HepG2 (cell line): ENCODE measurements around the gene MT1M. TPM values are rescaled to one million over a fixed set of nuclear protein-coding genes. Genes with fewer than 3 reads are reported as not detected.

Experiments
- CEBPG ChIP-seq: IDR thresholded peaks from 2 replicates; pipeline ENCODE4 v1.6.1; 2016
- E2F1 ChIP-seq: sonication (generic); formaldehyde crosslinking; IDR thresholded peaks from 2 replicates; pipeline ENCODE4 v1.5.0; 2020; ENCODE audit warnings: missing genetic modification reagents
- FOXK1 ChIP-seq: sonication (generic); formaldehyde crosslinking; IDR thresholded peaks from 2 replicates; pipeline ENCODE4 v1.4.0; 2020; ENCODE audit warnings: low read depth, missing genetic modification reagents, borderline replicate concordance
- FOXK2 ChIP-seq: fragments of 450-650 bp; IDR thresholded peaks from 2 replicates; pipeline ENCODE4 v1.6.1; 2016
- FUBP1 ChIP-seq: sonication (generic); formaldehyde crosslinking; IDR thresholded peaks from 2 replicates; pipeline ENCODE4 v1.5.1; 2020; ENCODE audit warnings: missing genetic modification reagents, mild to moderate bottlenecking, borderline replicate concordance
- GTF2F1 ChIP-seq: fragments of 150-350 bp; IDR thresholded peaks from 2 replicates; pipeline ENCODE4 v1.6.1; 2014; ENCODE audit warnings: low read length
- HOXA9 ChIP-seq: sonication (generic); formaldehyde crosslinking; IDR thresholded peaks from 2 replicates; pipeline ENCODE4 v1.8.1; 2022; ENCODE audit warnings: missing genetic modification reagents, mild to moderate bottlenecking, moderate library complexity, borderline replicate concordance
- ISX ChIP-seq: sonication (generic); formaldehyde crosslinking; conservative IDR thresholded peaks from 2 replicates; pipeline ENCODE4 v1.5.0; 2020; ENCODE audit warnings: missing genetic modification reagents
- JARID2 ChIP-seq: sonication (generic); formaldehyde crosslinking; IDR thresholded peaks from 2 replicates; pipeline ENCODE4 v1.8.1; 2023; ENCODE audit warnings: missing genetic modification reagents, inconsistent platforms; ENCODE audit not compliant: insufficient replicate concordance
- MIER2 ChIP-seq: IDR thresholded peaks from 2 replicates; pipeline ENCODE4 v1.6.1; 2016; ENCODE audit warnings: missing biosample characterization, missing genetic modification reagents
- PAF1 ChIP-seq: IDR thresholded peaks from 2 replicates; pipeline ENCODE4 v1.6.1; 2016; ENCODE audit warnings: missing genetic modification reagents, missing compliant biosample characterization
- POGZ ChIP-seq: sonication (generic); formaldehyde crosslinking; IDR thresholded peaks from 2 replicates; pipeline ENCODE4 v1.4.0; 2020; ENCODE audit warnings: mild to moderate bottlenecking, missing genetic modification reagents
- PRDM4 ChIP-seq: sonication (generic); formaldehyde crosslinking; IDR thresholded peaks from 2 replicates; pipeline ENCODE4 v1.9.0; 2021; ENCODE audit warnings: missing genetic modification reagents, borderline replicate concordance
- RFXAP ChIP-seq: sonication (generic); formaldehyde crosslinking; IDR thresholded peaks from 2 replicates; pipeline ENCODE4 v1.4.0; 2020; ENCODE audit warnings: missing genetic modification reagents, borderline replicate concordance
- RNF2 ChIP-seq: fragments of 450-650 bp; conservative IDR thresholded peaks from 2 replicates; pipeline ENCODE4 v1.6.1; 2016; ENCODE audit warnings: low read depth
- SMARCE1 ChIP-seq: fragments of 450-650 bp; IDR thresholded peaks from 2 replicates; pipeline ENCODE4 v1.6.1; 2017; ENCODE audit warnings: borderline replicate concordance
- SMYD3 ChIP-seq: sonication (generic); formaldehyde crosslinking; IDR thresholded peaks from 2 replicates; pipeline ENCODE4 v1.8.1; 2023; ENCODE audit warnings: mild to moderate bottlenecking, missing genetic modification reagents
- TSC22D2 ChIP-seq: sonication (generic); formaldehyde crosslinking; IDR thresholded peaks from 2 replicates; pipeline ENCODE4 v1.5.1; 2020; ENCODE audit warnings: missing genetic modification reagents, mild to moderate bottlenecking, borderline replicate concordance
- XBP1 ChIP-seq: sonication (generic); formaldehyde crosslinking; IDR thresholded peaks from 2 replicates; pipeline ENCODE4 v1.5.0; 2020; ENCODE audit warnings: missing genetic modification reagents
- ZBTB3 ChIP-seq: sonication (generic); formaldehyde crosslinking; IDR thresholded peaks from 2 replicates; pipeline ENCODE4 v1.4.0; 2020; ENCODE audit warnings: low read depth, mild to moderate bottlenecking, moderate library complexity, missing genetic modification reagents, borderline replicate concordance
- ZNF136 ChIP-seq: sonication (generic); formaldehyde crosslinking; IDR thresholded peaks from 2 replicates; pipeline ENCODE4 v1.8.1; 2022; ENCODE audit warnings: low read depth, mild to moderate bottlenecking, moderate library complexity, missing genetic modification reagents
- ZNF644 ChIP-seq: IDR thresholded peaks from 2 replicates; pipeline ENCODE4 v1.6.1; 2016; ENCODE audit warnings: low read depth
- ZNF75D ChIP-seq: sonication (generic); formaldehyde crosslinking; IDR thresholded peaks from 2 replicates; pipeline ENCODE4 v1.8.1; 2023; ENCODE audit warnings: missing genetic modification reagents, mild to moderate bottlenecking, borderline replicate concordance
- ZNF773 ChIP-seq: sonication (generic); formaldehyde crosslinking; IDR thresholded peaks from 2 replicates; pipeline ENCODE4 v1.4.0; 2020; ENCODE audit warnings: missing genetic modification reagents, borderline replicate concordance
- ZNF781 ChIP-seq: sonication (generic); formaldehyde crosslinking; IDR thresholded peaks from 2 replicates; pipeline ENCODE4 v1.5.1; 2020; ENCODE audit warnings: borderline replicate concordance, mild to moderate bottlenecking, missing genetic modification reagents; ENCODE audit errors: not compliant biosample characterization
- ZNF839 ChIP-seq: sonication (generic); formaldehyde crosslinking; IDR thresholded peaks from 2 replicates; pipeline ENCODE4 v1.4.0; 2020; ENCODE audit warnings: missing genetic modification reagents, mild to moderate bottlenecking, borderline replicate concordance
- ZSCAN20 ChIP-seq: sonication (generic); formaldehyde crosslinking; IDR thresholded peaks from 2 replicates; pipeline ENCODE4 v1.4.0; 2020; ENCODE audit warnings: missing genetic modification reagents, mild to moderate bottlenecking, borderline replicate concordance
- polyA plus RNA-seq, 8 experiments: library from polyadenylated mRNA; depleted of rRNA in 3 of 8; stranded (reverse) in 7 of 8; unstranded in 1 of 8; fragments of >200 nt; fragmentation: Illumina TruSeq in 4 of 8; extraction: Trizol in 4 of 8; gene quantifications; 2 replicates each; pipeline versions ENCODE4 v1.2.1 to v1.2.3, GENCODE V29; 2011 to 2016; ENCODE audit warnings: low read depth in 4 of 8, missing spikeins in 1 of 8, mixed read lengths in 1 of 8; ENCODE audit not compliant: insufficient read depth in 1 of 8
- total RNA-seq, 5 experiments: library from RNA; depleted of rRNA; stranded (reverse); fragments of >200 nt; fragmentation: Illumina TruSeq; extraction: Trizol; gene quantifications; 2 replicates each; pipeline ENCODE4 v1.2.3, GENCODE V29; 2016; ENCODE audit warnings: low read depth in 1 of 5

Gene MT1M
- total and polyA plus RNA-seq, 2 of the 13 experiments (the other 11 are each of a cell fraction or from before 2014, with no cell fraction given), result 4.6 TPM; not detected in 1

- TF ChIP-seq POGZ (CRISPR knock-in tag) (peak; percentile 64), PAF1 (no peak), ZNF839 (CRISPR knock-in tag) (no peak; the same call in 1 of the 2 replicates), FOXK2 (peak; percentile 59; the same call in 1 of the 2 replicates), TSC22D2 (peak; percentile 84), RFXAP (CRISPR knock-in tag) (peak; percentile 90; the same call in 1 of the 2 replicates), ZNF136 (no peak), HOXA9 (CRISPR knock-in tag) (no peak), ZNF781 (CRISPR knock-in tag) (peak; percentile 65), FUBP1 (CRISPR knock-in tag) (peak; percentile 68; the same call in 1 of the 2 replicates), CEBPG (CRISPR knock-in tag) (peak; percentile 80), SMYD3 (peak; percentile 89), XBP1 (CRISPR knock-in tag) (no peak), ZNF773 (CRISPR knock-in tag) (peak; percentile 32; the same call in 1 of the 2 replicates), JARID2 (CRISPR knock-in tag) (no peak), PRDM4 (CRISPR knock-in tag) (no peak), ZNF644 (no peak), ZNF75D (CRISPR knock-in tag) (no peak), FOXK1 (CRISPR knock-in tag) (peak; percentile 88; the same call in 1 of the 2 replicates), MIER2 (CRISPR knock-in tag) (peak; percentile 63), ISX (CRISPR knock-in tag) (no peak), E2F1 (CRISPR knock-in tag) (no peak), RNF2 (peak; percentile 79), ZBTB3 (CRISPR knock-in tag) (peak; percentile 83), SMARCE1 (no peak), ZSCAN20 (CRISPR knock-in tag) (no peak), GTF2F1 (no peak)
These were observed 25.3 kb upstream of the MT1M start (continued) for GRCh38 chr16:56607109-56607618.
